ENCODE measurements around the gene LRIG2. TPM values are rescaled to one million over a fixed set of nuclear protein-coding genes. Genes with fewer than 3 reads are reported as not detected.

The LRIG2 gene
- total and polyA plus RNA-seq, 9 of the 15 experiments (the other 6 are each of a cell fraction or from before 2014, with no cell fraction given): 1.8 to 28.1 (median 11.5) TPM

DNA sequence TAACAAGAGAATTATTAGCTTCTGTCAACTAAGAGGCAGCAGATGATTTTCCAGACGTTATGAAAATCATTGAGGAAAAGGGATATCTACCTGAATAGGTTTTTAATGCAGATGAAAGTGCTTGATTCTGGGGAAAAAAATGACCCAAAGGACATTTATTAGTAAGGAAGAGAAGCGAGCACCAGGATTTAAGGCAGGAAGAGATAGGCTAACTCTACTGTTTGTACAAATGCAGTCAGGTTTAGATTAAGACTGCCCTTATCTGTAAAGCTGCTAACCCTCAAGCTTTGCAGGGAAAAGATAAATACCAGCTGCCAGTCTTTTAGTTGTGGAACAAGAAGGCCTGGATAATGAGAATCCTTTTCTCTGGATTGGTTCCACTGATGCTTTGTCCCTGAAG is 33.0 kb upstream of the LRIG2 start (continued):
- TF ChIP-seq CHD7 (IDR thresholded peaks at IDR 0.05; ENCODE audit: low read depth, low read length) (no peak), FUS (optimal IDR thresholded peaks at IDR 0.05; ENCODE audit: low read depth, low read length) (no peak), MYC (IDR thresholded peaks at IDR 0.05; ENCODE audit: low read depth, low read length) (no peak), MYC (CRISPR knock-in tag; IDR thresholded peaks at IDR 0.05; ENCODE audit: borderline replicate concordance, low read depth) (no peak), TRIM25 (IDR thresholded peaks at IDR 0.05; ENCODE audit: borderline replicate concordance) (no peak), DPF2 (IDR thresholded peaks at IDR 0.05) (peak; percentile 98), ZSCAN32 (CRISPR knock-in tag; IDR thresholded peaks at IDR 0.05) (no peak), ELF4 (CRISPR knock-in tag; IDR thresholded peaks at IDR 0.05) (no peak), MCM7 (IDR thresholded peaks at IDR 0.05) (no peak; a peak in 1 of 4 replicates), ERF (CRISPR knock-in tag; IDR thresholded peaks at IDR 0.05) (0 out of 2 replicates have a peak, but pooled peaks have one; percentile 24), MECOM (CRISPR knock-in tag; IDR thresholded peaks at IDR 0.05) (peak; percentile 54; the same call in 1 of the 2 replicates)
- TF ChIP-seq, protein P1, sequence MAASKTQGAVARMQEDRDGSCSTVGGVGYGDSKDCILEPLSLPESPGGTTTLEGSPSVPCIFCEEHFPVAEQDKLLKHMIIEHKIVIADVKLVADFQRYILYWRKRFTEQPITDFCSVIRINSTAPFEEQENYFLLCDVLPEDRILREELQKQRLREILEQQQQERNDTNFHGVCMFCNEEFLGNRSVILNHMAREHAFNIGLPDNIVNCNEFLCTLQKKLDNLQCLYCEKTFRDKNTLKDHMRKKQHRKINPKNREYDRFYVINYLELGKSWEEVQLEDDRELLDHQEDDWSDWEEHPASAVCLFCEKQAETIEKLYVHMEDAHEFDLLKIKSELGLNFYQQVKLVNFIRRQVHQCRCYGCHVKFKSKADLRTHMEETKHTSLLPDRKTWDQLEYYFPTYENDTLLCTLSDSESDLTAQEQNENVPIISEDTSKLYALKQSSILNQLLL (CRISPR knock-in tag; IDR thresholded peaks at IDR 0.05; ENCODE audit: borderline replicate concordance): no peak
